Activated CD4-positive, alpha-beta T cell treated with anti-CD3 and anti-CD28 coated beads, Interleukin-2, amount 50 U/mL, for 24 hours (primary cell): ENCODE measurements around the gene UQCRHL.

ENCODE experiments used
- DNase-seq, 2 donors: peaks; one replicate each; pipeline ENCODE4 v3.0.0-alpha.2; 2020; ENCODE audit warnings: low read depth in 1 of 2, low spot score in 1 of 2

Gene UQCRHL

GRCh38 chr1:15799004-15799867 lies 8.2 kb downstream of the UQCRHL start:
- no peak for DNase-seq

DNA sequence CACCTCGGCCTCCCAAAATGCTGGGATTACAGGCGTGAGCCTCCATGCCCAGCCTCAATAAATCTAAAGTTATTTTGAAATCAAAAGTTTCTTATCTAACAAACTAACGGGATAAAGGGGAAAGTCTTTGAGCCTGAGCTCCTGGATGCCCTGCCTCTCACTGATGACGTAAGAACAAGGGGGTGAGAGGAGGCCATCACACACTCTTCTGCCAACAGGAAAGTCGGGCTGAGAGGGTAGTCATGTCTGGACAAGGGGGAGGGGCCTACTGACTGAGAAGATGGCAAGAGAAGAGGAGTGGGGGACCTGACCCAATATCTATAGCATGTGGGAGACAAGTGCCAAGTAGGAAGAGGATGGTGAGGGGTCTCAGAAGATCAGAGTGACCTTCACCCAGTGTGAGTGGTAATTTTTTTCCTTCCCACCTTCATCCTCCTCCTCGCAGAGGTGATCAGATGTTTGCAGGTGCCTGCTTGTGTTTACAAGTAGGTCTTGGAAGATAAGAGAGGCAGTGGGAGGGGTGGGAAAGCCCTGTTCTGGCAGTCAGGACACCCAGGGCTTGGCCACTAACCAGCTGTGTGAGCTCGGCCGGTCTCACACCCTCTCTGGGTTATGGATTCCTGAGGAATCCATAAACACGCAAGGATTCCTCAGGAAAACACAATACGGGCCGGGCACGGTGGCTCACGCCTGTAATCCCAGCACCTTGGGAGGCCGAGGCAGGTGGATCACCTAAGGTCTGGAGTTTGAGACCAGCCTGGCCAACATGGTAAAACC lies 9.6 kb downstream of the UQCRHL start:
- DNase-seq = no peak

DNA sequence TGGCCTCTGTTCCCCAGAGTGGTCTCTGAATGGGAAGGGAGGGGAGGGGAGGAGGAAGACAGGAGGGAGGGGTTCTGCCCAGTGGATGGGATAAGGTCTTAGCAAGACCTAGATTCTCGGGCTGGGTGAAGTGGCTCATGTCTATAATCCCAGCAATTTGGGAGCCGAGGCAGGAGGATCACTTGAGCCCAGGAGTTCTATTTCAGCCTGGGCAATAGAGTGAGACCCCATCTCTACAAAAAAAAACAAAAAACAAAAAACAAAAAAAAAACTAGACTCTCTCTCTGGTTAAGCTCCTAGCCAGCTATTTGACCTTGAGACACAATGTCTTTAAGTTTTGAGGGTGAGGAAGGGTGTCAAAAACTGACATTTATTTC lies 11.4 kb downstream of the UQCRHL start:
- DNase-seq = no peak

- no peak for DNase-seq
Measured at GRCh38 chr1:15788624-15789301, 18.7 kb downstream of the UQCRHL start.

GRCh38 chr1:15786581-15786980 lies 20.9 kb downstream of the UQCRHL start:
- no peak for DNase-seq

GRCh38 chr1:15785683-15786082 lies 21.8 kb downstream of the UQCRHL start:
- DNase-seq = no peak

- DNase-seq = no peak
Measured at GRCh38 chr1:15777909-15778707, 29.3 kb downstream of the UQCRHL start.

DNA sequence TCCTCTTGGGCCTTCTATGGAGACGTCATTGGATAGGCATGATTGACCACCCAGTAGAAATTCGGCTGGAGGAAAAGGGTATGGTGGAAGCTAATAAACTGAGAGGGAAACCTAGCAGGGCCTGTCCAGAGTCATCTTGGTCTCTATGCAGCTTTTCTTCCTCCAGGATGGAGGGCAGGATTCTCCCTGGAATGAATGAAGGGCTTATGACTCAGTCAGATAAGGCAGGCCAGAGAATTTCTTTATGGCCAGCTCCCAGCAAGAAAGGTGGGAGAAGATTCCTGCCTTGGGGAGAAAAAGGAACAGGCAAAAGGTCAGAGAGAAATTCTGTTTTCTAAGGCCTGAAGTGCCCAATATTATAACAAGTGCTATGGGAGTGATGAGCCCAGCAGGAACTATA lies 31.7 kb downstream of the UQCRHL start:
- no peak for DNase-seq

DNA sequence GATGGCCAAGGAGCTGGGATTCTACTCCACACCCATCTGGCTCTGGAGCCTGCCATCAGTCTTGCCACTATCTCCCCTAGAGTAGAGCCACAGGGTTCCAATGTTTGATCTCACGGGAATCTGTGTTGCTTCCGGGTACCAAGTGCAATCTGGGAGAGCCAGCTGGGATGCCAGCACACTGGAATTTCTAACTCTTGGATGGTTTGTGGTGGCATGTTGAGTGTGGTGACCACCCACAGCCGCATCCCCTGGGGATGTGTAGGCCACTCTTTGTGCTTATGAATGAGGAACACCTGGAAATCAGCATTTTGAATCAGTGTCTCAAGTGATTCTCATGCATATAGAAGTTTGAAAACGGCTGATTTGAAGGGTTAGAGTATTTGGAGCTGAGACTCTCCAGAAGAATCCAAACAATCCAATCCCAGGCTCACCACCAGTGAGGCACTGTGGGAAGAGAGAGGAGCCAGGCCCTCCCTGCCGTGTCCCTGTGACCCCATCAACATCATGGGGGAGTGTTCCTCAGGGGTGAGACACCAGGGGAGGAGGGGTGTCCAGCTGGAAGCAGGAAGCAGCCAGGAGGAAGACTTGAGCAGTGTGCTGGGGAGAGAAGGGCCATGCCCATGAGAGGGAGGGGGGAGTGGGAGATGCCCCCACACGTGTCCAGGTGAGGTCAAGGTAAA lies 35.5 kb downstream of the UQCRHL start:
- no peak for DNase-seq

- DNase-seq = no peak
Measured at GRCh38 chr1:15770313-15770962, 37.0 kb downstream of the UQCRHL start.

DNA sequence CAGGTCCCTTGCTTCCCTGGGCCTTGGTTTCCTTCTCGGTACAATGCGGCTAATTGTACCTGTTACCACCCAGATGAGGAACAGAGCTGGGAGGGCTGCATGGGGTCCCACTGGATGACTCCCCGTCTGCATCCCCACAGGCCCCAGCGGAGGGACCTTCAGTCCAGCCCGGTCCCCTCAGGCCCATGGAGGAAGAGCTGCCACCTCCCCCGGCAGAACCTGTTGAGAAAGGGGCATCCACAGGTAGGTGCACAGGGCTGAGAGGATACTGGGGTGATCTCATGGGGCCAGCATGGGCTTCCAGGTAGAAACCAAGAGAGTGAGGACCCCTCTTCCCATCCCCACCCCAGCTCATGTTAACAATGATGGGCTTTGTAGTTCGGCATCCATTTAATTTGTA lies 39.1 kb downstream of the UQCRHL start:
- DNase-seq = no peak

- no peak for DNase-seq
Measured at GRCh38 chr1:15767941-15768340, 39.5 kb downstream of the UQCRHL start.

GRCh38 chr1:15765495-15766194 lies 41.8 kb downstream of the UQCRHL start:
- DNase-seq = no peak

GRCh38 chr1:15764890-15765289 lies 42.6 kb downstream of the UQCRHL start:
- no peak for DNase-seq

DNA sequence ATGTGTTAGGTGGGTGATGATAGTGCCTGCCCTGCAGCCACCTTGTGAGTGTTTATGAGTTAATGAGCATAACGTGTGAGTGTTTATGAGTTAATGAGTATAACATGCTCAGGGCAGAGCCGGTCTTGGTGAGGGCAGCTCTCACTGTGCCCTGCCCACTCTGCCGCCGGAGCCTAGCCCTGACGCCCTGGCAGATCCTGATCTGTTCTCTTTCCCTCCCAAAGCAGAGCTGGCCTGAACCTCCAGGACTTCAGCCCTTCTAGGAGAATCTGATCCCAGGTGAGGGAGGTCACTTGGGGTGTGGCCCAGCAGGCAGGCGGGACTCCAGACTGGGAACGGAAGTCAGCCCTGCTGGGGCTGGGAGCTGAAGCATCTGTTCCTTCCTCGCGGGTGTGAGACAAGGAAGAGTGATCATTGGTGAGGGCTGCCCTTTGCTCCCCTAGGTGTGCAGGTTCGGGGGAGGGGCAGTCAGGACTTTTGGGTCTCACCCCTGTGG lies 43.1 kb downstream of the UQCRHL start:
- no peak for DNase-seq

DNA sequence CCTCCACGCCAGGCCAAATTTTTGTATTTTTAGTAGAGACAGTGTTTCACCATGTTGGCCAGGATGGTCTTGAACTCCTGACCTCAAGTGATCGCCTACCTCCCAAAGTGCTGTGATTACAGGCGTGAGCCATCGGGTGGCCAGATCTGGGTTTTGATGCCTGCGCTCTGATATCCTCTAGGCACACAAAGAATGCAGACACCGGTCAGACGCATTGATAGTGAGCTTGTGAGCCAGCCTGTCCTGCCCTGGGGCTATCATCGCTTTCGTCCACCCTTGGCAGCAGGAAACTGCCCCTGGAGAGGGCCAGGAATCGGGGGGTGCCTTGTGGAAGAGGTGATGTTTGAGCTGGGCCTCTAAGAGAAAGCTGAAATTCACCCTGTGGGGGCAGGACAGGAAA lies 44.9 kb downstream of the UQCRHL start:
- no peak for DNase-seq

GRCh38 chr1:15761366-15762128 lies 45.9 kb downstream of the UQCRHL start:
- DNase-seq = no peak

DNA sequence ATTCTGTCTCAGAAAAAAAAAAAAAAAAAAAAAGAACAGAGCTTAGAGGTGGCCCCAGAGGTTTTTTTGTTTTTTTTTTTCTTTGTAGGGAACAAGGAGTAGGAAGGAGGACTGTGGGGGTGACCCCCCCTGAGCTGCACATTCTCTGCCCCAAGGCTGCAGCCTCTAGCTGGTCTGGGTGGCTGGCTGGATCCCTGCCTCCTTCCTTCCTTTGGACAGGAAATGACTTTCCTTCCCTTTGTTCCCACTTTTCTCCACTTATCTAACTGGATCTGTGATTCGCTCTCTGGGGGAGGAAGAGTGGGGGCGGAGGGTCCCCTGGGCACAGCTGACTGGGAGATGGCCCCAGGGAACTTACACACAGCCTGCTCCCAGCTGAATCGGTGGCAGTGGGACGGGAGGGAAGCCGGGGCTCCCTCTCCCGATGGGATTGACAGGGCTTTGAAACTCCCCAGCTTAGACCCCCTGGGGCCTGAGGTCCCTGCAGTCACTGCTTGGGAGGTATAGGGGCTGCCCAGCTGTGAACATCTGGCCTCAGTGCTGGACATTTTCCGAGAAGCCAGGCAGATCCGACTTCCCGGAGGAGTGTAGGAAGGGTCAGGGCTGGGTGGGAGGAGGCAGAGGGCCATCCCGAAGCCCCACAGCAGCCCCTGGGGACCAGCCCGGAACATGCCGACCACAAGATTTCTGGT lies 46.8 kb downstream of the UQCRHL start:
- DNase-seq = no peak
